H9 (cell line): Measurements from ENCODE around the gene RHNO1. TPM values are rescaled to one million over a fixed set of nuclear protein-coding genes. Genes with fewer than 3 reads are reported as not detected.
A peak's percentile ranks its signal among the peaks of the same experiment; 100 is the strongest.

Experiments used
- DNase-seq: peaks from one replicate; pipeline ENCODE4 v3.0.0-alpha.2; 2017
- H2AFZ ChIP-seq: one replicate; pipeline ENCODE4 v1.6.1; 2013; ENCODE audit warnings: mild to moderate bottlenecking, low read length, control low read depth, moderate library complexity
- H2AK5ac ChIP-seq: 2 replicates; pipeline ENCODE4 v1.6.1; 2013; ENCODE audit warnings: low read length, control low read depth, mixed read lengths; ENCODE audit not compliant: insufficient read length
- H2BK120ac ChIP-seq: one replicate; pipeline ENCODE4 v1.6.1; 2013; ENCODE audit warnings: low read depth, mild to moderate bottlenecking, low read length, control low read depth, inconsistent platforms; ENCODE audit not compliant: poor library complexity, severe bottlenecking
- H2BK12ac ChIP-seq: 2 replicates; pipeline ENCODE4 v1.6.1; 2013; ENCODE audit warnings: low read length, control low read depth, mixed read lengths, low read depth; ENCODE audit not compliant: insufficient read length
- H2BK15ac ChIP-seq: 2 replicates; pipeline ENCODE4 v1.6.1; 2013; ENCODE audit warnings: low read depth, low read length, control low read depth
- H2BK20ac ChIP-seq: one replicate; pipeline ENCODE4 v1.6.1; 2013; ENCODE audit warnings: low read depth, mild to moderate bottlenecking, low read length, control low read depth, inconsistent platforms; ENCODE audit not compliant: poor library complexity, severe bottlenecking
- H2BK5ac ChIP-seq: 2 replicates; pipeline ENCODE4 v1.6.1; 2013; ENCODE audit warnings: low read length, control low read depth, mixed read lengths; ENCODE audit not compliant: insufficient read length
- H3K14ac ChIP-seq: 2 replicates; pipeline ENCODE4 v1.6.1; 2013; ENCODE audit warnings: low read length, control low read depth; ENCODE audit not compliant: insufficient read depth
- H3K18ac ChIP-seq: 2 replicates; pipeline ENCODE4 v1.6.1; 2013; ENCODE audit warnings: low read depth, mild to moderate bottlenecking, mixed read lengths, low read length, control low read depth; ENCODE audit not compliant: insufficient read length
- H3K23ac ChIP-seq: 2 replicates; pipeline ENCODE4 v1.6.1; 2013; ENCODE audit warnings: low read length, control low read depth, mixed read lengths, low read depth; ENCODE audit not compliant: insufficient read length
- H3K23me2 ChIP-seq: 2 replicates; pipeline ENCODE4 v1.6.1; 2013; ENCODE audit warnings: low read depth, mild to moderate bottlenecking, mixed read lengths, low read length, control low read depth; ENCODE audit not compliant: insufficient read length, poor library complexity, severe bottlenecking
- H3K27ac ChIP-seq: 2 replicates; pipeline ENCODE4 v1.5.1; 2013; ENCODE audit warnings: low read length, control low read depth, mixed read lengths, low read depth; ENCODE audit not compliant: insufficient read length
- H3K27me3 ChIP-seq: 2 replicates; pipeline ENCODE4 v1.6.1; 2013; ENCODE audit warnings: low read length, control low read depth, inconsistent platforms; ENCODE audit not compliant: insufficient read depth
- H3K4ac ChIP-seq: 2 replicates; pipeline ENCODE4 v1.6.1; 2013; ENCODE audit warnings: low read depth, mild to moderate bottlenecking, control low read depth, inconsistent platforms, low read length, moderate library complexity
- H3K4me1 ChIP-seq: 2 replicates; pipeline ENCODE4 v1.6.1; 2013; ENCODE audit warnings: low read length, control low read depth, inconsistent platforms; ENCODE audit not compliant: insufficient read depth
- H3K4me2 ChIP-seq: 2 replicates; pipeline ENCODE4 v1.6.1; 2013; ENCODE audit warnings: low read length, control low read depth, mixed read lengths; ENCODE audit not compliant: insufficient read length, insufficient read depth
- H3K56ac ChIP-seq: 2 replicates; pipeline ENCODE4 v1.6.1; 2013; ENCODE audit warnings: low read depth, mild to moderate bottlenecking, mixed read lengths, low read length, control low read depth; ENCODE audit not compliant: insufficient read length
- H3K79me1 ChIP-seq: 2 replicates; pipeline ENCODE4 v1.6.1; 2013; ENCODE audit warnings: low read depth, mild to moderate bottlenecking, moderate library complexity, low read length, control low read depth, inconsistent platforms; ENCODE audit not compliant: insufficient read depth, poor library complexity, severe bottlenecking
- H3K79me2 ChIP-seq: 2 replicates; pipeline ENCODE4 v1.6.1; 2013; ENCODE audit warnings: low read length, control low read depth, inconsistent platforms; ENCODE audit not compliant: insufficient read depth
- H3K9ac ChIP-seq: 2 replicates; pipeline ENCODE4 v1.6.1; 2013; ENCODE audit warnings: low read length, control low read depth, mixed read lengths; ENCODE audit not compliant: insufficient read length; ENCODE audit errors: extremely low read depth
- H3K9me3 ChIP-seq: one replicate; pipeline ENCODE4 v1.6.1; 2013; ENCODE audit warnings: low read depth, low read length, inconsistent platforms; ENCODE audit not compliant: control insufficient read depth
- H3T11ph ChIP-seq: one replicate; pipeline ENCODE4 v1.6.1; 2013; ENCODE audit warnings: mild to moderate bottlenecking, low read length, control low read depth, inconsistent platforms
- H4K20me1 ChIP-seq: one replicate; pipeline ENCODE4 v1.6.1; 2013; ENCODE audit not compliant: control insufficient read depth, insufficient read length, insufficient read depth
- H4K5ac ChIP-seq: 2 replicates; pipeline ENCODE4 v1.6.1; 2013; ENCODE audit warnings: low read depth, mild to moderate bottlenecking, mixed read lengths, low read length, control low read depth; ENCODE audit not compliant: insufficient read length
- H4K8ac ChIP-seq: replicated peaks from 2 replicates; pipeline ENCODE4 v1.6.1; 2013; ENCODE audit warnings: low read length, control low read depth, mixed read lengths, low read depth; ENCODE audit not compliant: insufficient read length
- H4K91ac ChIP-seq: 2 replicates; pipeline ENCODE4 v1.6.1; 2013; ENCODE audit warnings: low read depth, mild to moderate bottlenecking, moderate library complexity, mixed read lengths, low read length, control low read depth; ENCODE audit not compliant: insufficient read length
- H3K27ac Mint-ChIP-seq, 3 experiments: 2 replicates in 2 of 3; 3 replicates in 1 of 3; pipeline ENCODE4 v1.8.0; 2020 to 2021; ENCODE audit warnings: mixed read lengths in 3 of 3, mild to moderate bottlenecking in 1 of 3, moderate library complexity in 1 of 3
- H3K27me3 Mint-ChIP-seq: 2 replicates; pipeline ENCODE4 v1.8.0; 2021; ENCODE audit warnings: low read depth, mild to moderate bottlenecking, moderate library complexity, mixed read lengths
- H3K36me3 Mint-ChIP-seq, 3 experiments: 2 replicates in 2 of 3; 3 replicates in 1 of 3; pipeline ENCODE4 v1.8.0; 2020 to 2021; ENCODE audit warnings: low read depth in 3 of 3, mixed read lengths in 3 of 3; ENCODE audit not compliant: insufficient read depth in 1 of 3
- H3K4me1 Mint-ChIP-seq, 2 experiments: 2 replicates each; pipeline ENCODE4 v1.8.0; 2020; ENCODE audit warnings: mixed read lengths in 2 of 2
- H3K4me3 Mint-ChIP-seq, 2 experiments: 2 replicates in 1 of 2; 3 replicates in 1 of 2; pipeline ENCODE4 v1.8.0; 2020 to 2021; ENCODE audit warnings: mild to moderate bottlenecking in 2 of 2, mixed read lengths in 2 of 2, moderate library complexity in 1 of 2
- H3K9me3 Mint-ChIP-seq, 2 experiments: 2 replicates in 1 of 2; 3 replicates in 1 of 2; pipeline ENCODE4 v1.8.0; 2020; ENCODE audit warnings: mild to moderate bottlenecking in 2 of 2, mixed read lengths in 2 of 2, moderate library complexity in 1 of 2
- WGBS: extraction: QIAGEN DNeasy Blood & Tissue Kit; methylation state at CpG from one replicate; pipeline ENCODE4 v1.1.7; 2013; ENCODE audit warnings: missing lambda C conversion rate, low lambda C conversion rate, mixed read lengths; ENCODE audit not compliant: insufficient read length; ENCODE audit errors: extremely low coverage; 5-methylcytosine and 5-hydroxymethylcytosine counted together
- total RNA-seq: library from RNA; stranded (reverse); gene quantifications from 2 replicates; pipeline ENCODE4 v1.2.1, GENCODE V29; 2021
- TF ChIP-seq, protein P1 (sequence below): fragments of 200-600 bp; sonication (generic); conservative IDR thresholded peaks from 3 replicates; pipeline ENCODE4 v1.8.0; 2021; ENCODE audit warnings: antibody characterized with exemption, mild to moderate bottlenecking

Gene RHNO1
- total RNA-seq, 1 experiment from 2014 or later = 36.7 TPM

DNA sequence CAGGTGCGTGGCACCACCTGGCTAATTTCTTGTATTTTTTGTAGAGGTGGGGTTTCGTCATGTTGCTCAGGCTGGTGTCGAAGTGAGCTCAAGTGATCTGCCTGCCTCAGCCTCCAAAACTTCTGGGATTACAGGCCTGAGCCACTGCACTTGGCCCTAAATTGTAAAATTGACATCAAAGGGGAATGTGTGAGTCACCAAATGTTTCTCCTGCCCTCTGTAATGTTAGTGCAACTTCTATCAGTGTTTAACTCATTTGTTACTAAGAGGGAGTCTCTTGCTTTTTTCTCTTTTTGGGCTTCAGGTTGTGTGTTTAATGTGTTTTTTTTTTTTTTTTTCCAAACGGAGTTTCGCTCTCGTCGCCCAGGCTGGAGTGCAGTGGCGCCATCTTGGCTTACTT, 16.0 kb downstream of the RHNO1 start:
- H3K4me3 Mint-ChIP-seq = peak overlapping the region in 1 of 2 experiments; percentile 21; a peak in 1 of 5 replicates
- no CpG with 5 or more reads among the region's 8 CpGs for WGBS

More for the DNA sequence above, 16.0 kb downstream of the RHNO1 start:
- Mint-ChIP-seq H3K36me3 (peaks cover 4 to 15% (median 13%) of the 10 kb centered on the region in 3 experiments), H3K27ac (peak overlapping the region in 1 of 3 experiments; percentile 47; a peak in 1 of 7 replicates), H3K27me3 (0 out of 2 replicates have a peak, but pooled peaks cover 3% of the 10 kb centered on the region), H3K9me3 (no peaks in the 10 kb centered on the region), H3K4me1 (peaks cover 10 to 16% of the 10 kb centered on the region in 2 experiments)
- TF ChIP-seq, protein P1, sequence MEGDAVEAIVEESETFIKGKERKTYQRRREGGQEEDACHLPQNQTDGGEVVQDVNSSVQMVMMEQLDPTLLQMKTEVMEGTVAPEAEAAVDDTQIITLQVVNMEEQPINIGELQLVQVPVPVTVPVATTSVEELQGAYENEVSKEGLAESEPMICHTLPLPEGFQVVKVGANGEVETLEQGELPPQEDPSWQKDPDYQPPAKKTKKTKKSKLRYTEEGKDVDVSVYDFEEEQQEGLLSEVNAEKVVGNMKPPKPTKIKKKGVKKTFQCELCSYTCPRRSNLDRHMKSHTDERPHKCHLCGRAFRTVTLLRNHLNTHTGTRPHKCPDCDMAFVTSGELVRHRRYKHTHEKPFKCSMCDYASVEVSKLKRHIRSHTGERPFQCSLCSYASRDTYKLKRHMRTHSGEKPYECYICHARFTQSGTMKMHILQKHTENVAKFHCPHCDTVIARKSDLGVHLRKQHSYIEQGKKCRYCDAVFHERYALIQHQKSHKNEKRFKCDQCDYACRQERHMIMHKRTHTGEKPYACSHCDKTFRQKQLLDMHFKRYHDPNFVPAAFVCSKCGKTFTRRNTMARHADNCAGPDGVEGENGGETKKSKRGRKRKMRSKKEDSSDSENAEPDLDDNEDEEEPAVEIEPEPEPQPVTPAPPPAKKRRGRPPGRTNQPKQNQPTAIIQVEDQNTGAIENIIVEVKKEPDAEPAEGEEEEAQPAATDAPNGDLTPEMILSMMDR = no peak
- Histone ChIP-seq H2BK12ac (no peak overlapping the region), H3K56ac (no peak overlapping the region), H2BK20ac (no peak overlapping the region), H3K18ac (no peak overlapping the region), H2AFZ (no peak overlapping the region), H3K79me1 (peaks cover 2% of the 10 kb centered on the region), H3T11ph (no peak overlapping the region), H3K27ac (no peak overlapping the region), H3K23ac (no peak overlapping the region), H3K4me2 (no peak overlapping the region), H2BK15ac (no peak overlapping the region), H4K8ac (no peak overlapping the region), H3K4me1 (no peaks in the 10 kb centered on the region), H4K91ac (no peak overlapping the region), H3K9me3 (no peaks in the 10 kb centered on the region), H3K9ac (no peak overlapping the region), H2AK5ac (no peak overlapping the region), H4K5ac (no peak overlapping the region), H3K14ac (no peak overlapping the region), H3K4ac (no peak overlapping the region), H2BK120ac (no peak overlapping the region), H4K20me1 (peaks cover 3% of the 10 kb centered on the region), H2BK5ac (no peak overlapping the region), H3K23me2 (peaks cover 5% of the 10 kb centered on the region), H3K79me2 (0 out of 2 replicates have a peak, but pooled peaks cover 1% of the 10 kb centered on the region), H3K27me3 (no peaks in the 10 kb centered on the region)
- DNase-seq = no peak
